SU-DHL-6 (cell line): ENCODE data around the gene NFAT5.

Experiments used
- H2AFZ ChIP-seq: fragments of 200-600 bp; sonication (generic); 2 replicates; pipeline ENCODE4 v1.6.1; 2014; ENCODE audit warnings: low read depth, mild to moderate bottlenecking, moderate library complexity, mixed read lengths, antibody characterized with exemption, low read length; ENCODE audit not compliant: severe bottlenecking
- H3F3A ChIP-seq: fragments of 200-600 bp; shearing (Covaris generic); 2 replicates; pipeline ENCODE4 v1.6.0; 2016; ENCODE audit warnings: antibody characterized with exemption, mild to moderate bottlenecking; ENCODE audit not compliant: insufficient read depth
- H3K27ac ChIP-seq: fragments of 200-600 bp; sonication (generic); 2 replicates; pipeline ENCODE4 v1.5.1; 2016; ENCODE audit warnings: low read depth, mild to moderate bottlenecking, low read length, moderate library complexity, mixed read lengths
- H3K27me3 ChIP-seq: fragments of 200-600 bp; sonication (generic), shearing (Covaris generic); 2 replicates; pipeline ENCODE4 v1.6.0; 2014; ENCODE audit warnings: mild to moderate bottlenecking, low read length
- H3K36me3 ChIP-seq: fragments of 200-600 bp; sonication (generic); 2 replicates; pipeline ENCODE4 v1.6.1; 2014; ENCODE audit warnings: mild to moderate bottlenecking, low read length, mixed read lengths
- H3K4me2 ChIP-seq: fragments of 300-600, 200-600 bp; shearing (Covaris generic), sonication (generic); 2 replicates; pipeline ENCODE4 v1.6.0; 2014; ENCODE audit warnings: low read length, low read depth, mild to moderate bottlenecking; ENCODE audit not compliant: poor library complexity, severe bottlenecking
- H3K4me3 ChIP-seq: fragments of 200-600 bp; sonication (generic); 2 replicates; pipeline ENCODE4 v1.5.1; 2014; ENCODE audit warnings: antibody characterized with exemption, low read length, mild to moderate bottlenecking, mixed read lengths; ENCODE audit not compliant: insufficient read depth, poor library complexity, severe bottlenecking
- H3K79me2 ChIP-seq: fragments of 200-600 bp; sonication (generic); 2 replicates; pipeline ENCODE4 v1.6.1; 2014; ENCODE audit warnings: mild to moderate bottlenecking, low read length, moderate library complexity; ENCODE audit not compliant: insufficient read depth
- H3K9ac ChIP-seq: fragments of 200-600 bp; sonication (generic); 2 replicates; pipeline ENCODE4 v1.7.0; 2014; ENCODE audit warnings: mild to moderate bottlenecking, low read length
- H3K9me2 ChIP-seq: fragments of 200-600 bp; sonication (generic); replicated peaks from 2 replicates; pipeline ENCODE4 v1.6.1; 2014; ENCODE audit warnings: low read length; ENCODE audit not compliant: insufficient read depth
- H3K9me3 ChIP-seq: fragments of 200-600 bp; sonication (generic); 2 replicates; pipeline ENCODE4 v1.6.1; 2014; ENCODE audit warnings: low read length, mixed read lengths; ENCODE audit not compliant: insufficient read depth
- H4K20me1 ChIP-seq: fragments of 200-600 bp; sonication (generic); 2 replicates; pipeline ENCODE4 v1.6.1; 2014; ENCODE audit warnings: low read depth, mild to moderate bottlenecking, antibody characterized with exemption, low read length, moderate library complexity, mixed read lengths
- CTCF ChIP-seq: fragments of 200-600 bp; sonication (generic); IDR thresholded peaks from one replicate; pipeline ENCODE4 v1.5.1; 2017; ENCODE audit warnings: antibody characterized with exemption, mild to moderate bottlenecking, low read length, moderate library complexity; ENCODE audit not compliant: insufficient read depth, poor library complexity, severe bottlenecking
- EZH2phosphoT487 ChIP-seq: fragments of 200-600 bp; sonication (generic), shearing (Covaris generic); conservative IDR thresholded peaks from 2 replicates; pipeline ENCODE4 v1.6.1; 2018; ENCODE audit warnings: mild to moderate bottlenecking, antibody characterized with exemption, low read length, moderate library complexity, mixed read lengths

The NFAT5 gene

GRCh38 chr16:69613378-69614154, 47.8 kb downstream of the NFAT5 start:
- Histone ChIP-seq H3K27me3 (no peaks in the 10 kb centered on the region), H3K4me2 (no peak overlapping the region), H4K20me1 (no peaks in the 10 kb centered on the region), H2AFZ (no peak overlapping the region), H3K9me2 (no peaks in the 10 kb centered on the region), H3K27ac (no peak overlapping the region), H3K9me3 (no peaks in the 10 kb centered on the region), H3K4me3 (no peak overlapping the region), H3K79me2 (peaks cover 15% of the 10 kb centered on the region; the same call in 1 of the 2 replicates), H3K9ac (no peak overlapping the region), H3F3A (peaks cover 5% of the 10 kb centered on the region; the same call in 1 of the 2 replicates), H3K36me3 (no peaks in the 10 kb centered on the region)
- TF ChIP-seq CTCF = no peak
- TF ChIP-seq EZH2phosphoT487 = no peak

GRCh38 chr16:69615528-69615927, 49.8 kb downstream of the NFAT5 start:
- Histone ChIP-seq H3K36me3 (no peaks in the 10 kb centered on the region), H3K9me3 (no peaks in the 10 kb centered on the region), H3K4me3 (no peak overlapping the region), H3F3A (peaks cover 5% of the 10 kb centered on the region; the same call in 1 of the 2 replicates), H3K79me2 (peaks cover 15% of the 10 kb centered on the region; the same call in 1 of the 2 replicates), H4K20me1 (no peaks in the 10 kb centered on the region), H2AFZ (no peak overlapping the region), H3K9me2 (no peaks in the 10 kb centered on the region), H3K27ac (no peak overlapping the region), H3K9ac (no peak overlapping the region), H3K4me2 (no peak overlapping the region), H3K27me3 (no peaks in the 10 kb centered on the region)
- TF ChIP-seq CTCF = no peak
- no peak for TF ChIP-seq EZH2phosphoT487

DNA sequence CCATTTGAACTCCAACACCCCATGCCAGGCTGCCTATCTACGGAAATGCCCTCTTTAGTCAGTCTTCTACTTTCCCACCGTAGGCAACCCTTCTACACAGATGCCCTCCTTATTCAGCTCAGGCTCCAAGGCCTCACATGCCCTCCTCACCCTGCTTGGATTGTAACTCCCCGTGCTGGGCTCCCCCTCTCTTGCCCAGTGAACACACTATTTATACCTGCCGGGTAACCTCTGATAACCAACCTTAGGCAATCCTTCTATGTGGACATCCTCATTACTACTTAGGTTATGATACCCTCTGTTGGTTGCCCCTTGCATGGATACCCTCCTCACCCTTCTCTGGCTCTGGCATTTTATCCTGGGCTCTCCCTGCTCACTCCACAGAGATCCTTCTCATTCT, 50.3 kb downstream of the NFAT5 start:
- H3K4me2 ChIP-seq = no peak overlapping the region
- H3K27me3 ChIP-seq = no peaks in the 10 kb centered on the region
- no peaks in the 10 kb centered on the region for H3K9me2 ChIP-seq
- no peak overlapping the region for H3K4me3 ChIP-seq
- H3K27ac ChIP-seq = no peak overlapping the region
- H4K20me1 ChIP-seq = no peaks in the 10 kb centered on the region
- no peak overlapping the region for H3K9ac ChIP-seq
- TF ChIP-seq EZH2phosphoT487 = no peak
- no peaks in the 10 kb centered on the region for H3K9me3 ChIP-seq
- no peaks in the 10 kb centered on the region for H3K36me3 ChIP-seq
- H2AFZ ChIP-seq = no peak overlapping the region
- peaks cover 15% of the 10 kb centered on the region; the same call in 1 of the 2 replicates for H3K79me2 ChIP-seq
- peaks cover 5% of the 10 kb centered on the region; the same call in 1 of the 2 replicates for H3F3A ChIP-seq

GRCh38 chr16:69618307-69618706, 52.5 kb downstream of the NFAT5 start:
- H3K4me3 ChIP-seq = no peak overlapping the region
- H3K27ac ChIP-seq = no peak overlapping the region
- TF ChIP-seq CTCF = no peak
- TF ChIP-seq EZH2phosphoT487 = no peak
- H3F3A ChIP-seq = 0 out of 2 replicates have a peak, but pooled peaks cover 5% of the 10 kb centered on the region
- H3K79me2 ChIP-seq = peaks cover 14% of the 10 kb centered on the region
- H3K36me3 ChIP-seq = no peaks in the 10 kb centered on the region
- no peak overlapping the region for H3K9ac ChIP-seq
- no peaks in the 10 kb centered on the region for H3K27me3 ChIP-seq
- H3K4me2 ChIP-seq = no peak overlapping the region
- no peaks in the 10 kb centered on the region for H3K9me3 ChIP-seq
- no peak overlapping the region for H2AFZ ChIP-seq
- H3K9me2 ChIP-seq = no peaks in the 10 kb centered on the region
- peaks cover 3% of the 10 kb centered on the region; the same call in 1 of the 2 replicates for H4K20me1 ChIP-seq
